IMR-90 (cell line): ENCODE results near the gene CLEC3B. TPM values are rescaled to one million over a fixed set of nuclear protein-coding genes. Genes with fewer than 3 reads are reported as not detected.

Source experiments
- ATAC-seq: fragments of 200-7000 bp; cut with Tn5 transposase; 2 replicates; pipeline ENCODE4 v1.9.1; 2020; ENCODE audit warnings: low read depth, mild to moderate bottlenecking, moderate library complexity
- BruUV-seq: library from RNA; stranded (reverse); fragments of 400-500 nt; replicated peaks from 2 replicates; lab custom pipeline; 2021; lab: Mats Ljungman, UMichigan
- CTCF ChIA-PET: fragments of 300-600 bp; formaldehyde crosslinking; extraction: SDS; loops from one replicate; lab custom pipeline; 2021; ENCODE audit warnings: antibody characterized with exemption; lab: Yijun Ruan, JAX
- POLR2A ChIA-PET: fragments of 300-600 bp; sonication (Branson Sonifier 250); formaldehyde crosslinking; loops from one replicate; lab custom pipeline; 2022; ENCODE audit warnings: antibody characterized with exemption; ENCODE audit not compliant: unreplicated experiment; lab: Charles Lee
- DNase-seq: peaks from one replicate; pipeline ENCODE4 v3.0.0; 2013
- H2AFZ ChIP-seq: replicated peaks from 2 replicates; pipeline ENCODE3; 2013; ENCODE audit warnings: low read length, mild to moderate bottlenecking; ENCODE audit not compliant: poor library complexity
- H2AK5ac ChIP-seq: 2 replicates; pipeline ENCODE4 v1.6.1; 2013; ENCODE audit warnings: low read depth, low read length, inconsistent platforms
- H2AK9ac ChIP-seq: replicated peaks from 2 replicates; pipeline ENCODE3; 2013; ENCODE audit warnings: mild to moderate bottlenecking, low read depth, low read length, moderate library complexity; ENCODE audit not compliant: poor library complexity
- H2BK120ac ChIP-seq: 2 replicates; pipeline ENCODE4 v1.6.1; 2013; ENCODE audit warnings: low read depth, low read length, inconsistent platforms
- H2BK15ac ChIP-seq: 3 replicates; pipeline ENCODE4 v1.6.1; 2013; ENCODE audit warnings: low read depth, low read length, inconsistent platforms
- H2BK20ac ChIP-seq: 2 replicates; pipeline ENCODE4 v1.6.1; 2013; ENCODE audit warnings: low read depth, mild to moderate bottlenecking, inconsistent platforms, low read length, moderate library complexity
- H2BK5ac ChIP-seq: 2 replicates; pipeline ENCODE4 v1.6.1; 2013; ENCODE audit warnings: mild to moderate bottlenecking, low read depth, low read length, inconsistent platforms; ENCODE audit not compliant: poor library complexity, severe bottlenecking
- H3K14ac ChIP-seq: replicated peaks from 2 replicates; pipeline ENCODE4 v1.6.1; 2013; ENCODE audit warnings: low read depth, low read length, inconsistent platforms
- H3K18ac ChIP-seq: 2 replicates; pipeline ENCODE4 v1.6.1; 2013; ENCODE audit warnings: low read depth, low read length, control low read depth
- H3K23ac ChIP-seq: 2 replicates; pipeline ENCODE4 v1.6.1; 2013; ENCODE audit warnings: low read depth, low read length, inconsistent platforms
- H3K27ac ChIP-seq: 2 replicates; pipeline ENCODE4 v1.5.1; 2013; ENCODE audit warnings: mild to moderate bottlenecking, control low read depth, low read length; ENCODE audit not compliant: insufficient read depth
- H3K27me3 ChIP-seq: 2 replicates; pipeline ENCODE4 v1.6.1; 2013; ENCODE audit warnings: low read length; ENCODE audit not compliant: control insufficient read depth, insufficient read depth
- H3K36me3 ChIP-seq: 2 replicates; pipeline ENCODE4 v1.6.1; 2013; ENCODE audit warnings: low read length, mixed read lengths; ENCODE audit not compliant: control insufficient read depth, insufficient read depth
- H3K4ac ChIP-seq: 2 replicates; pipeline ENCODE4 v1.6.1; 2013; ENCODE audit warnings: low read depth, low read length, inconsistent platforms
- H3K4me1 ChIP-seq: 2 replicates; pipeline ENCODE4 v1.6.1; 2013; ENCODE audit warnings: low read length, mixed read lengths; ENCODE audit not compliant: control insufficient read depth, insufficient read depth
- H3K4me2 ChIP-seq: 2 replicates; pipeline ENCODE4 v1.6.1; 2013; ENCODE audit warnings: low read depth, mild to moderate bottlenecking, control low read depth, low read length, moderate library complexity
- H3K4me3 ChIP-seq: 2 replicates; pipeline ENCODE4 v1.5.1; 2013; ENCODE audit warnings: low read depth, mild to moderate bottlenecking, control low read depth, low read length, moderate library complexity; ENCODE audit not compliant: insufficient read depth
- H3K56ac ChIP-seq: 2 replicates; pipeline ENCODE4 v1.6.1; 2013; ENCODE audit warnings: low read length, inconsistent platforms; ENCODE audit not compliant: insufficient read depth; ENCODE audit errors: extremely low read depth
- H3K79me1 ChIP-seq, 2 experiments: 2 replicates each; pipeline ENCODE4 v1.6.1; 2013; ENCODE audit warnings: low read length in 2 of 2, inconsistent platforms in 1 of 2, low read depth in 1 of 2
- H3K9ac ChIP-seq: 2 replicates; pipeline ENCODE4 v1.6.1; 2013; ENCODE audit warnings: low read depth, low read length, control low read depth
- H3K9me1 ChIP-seq: 2 replicates; pipeline ENCODE4 v1.6.1; 2013; ENCODE audit warnings: low read length, inconsistent platforms; ENCODE audit not compliant: insufficient read depth
- H3K9me3 ChIP-seq: 2 replicates; pipeline ENCODE4 v1.6.1; 2013; ENCODE audit warnings: low read length; ENCODE audit not compliant: control insufficient read depth, insufficient read depth
- H4K20me1 ChIP-seq: 2 replicates; pipeline ENCODE4 v1.6.1; 2013; ENCODE audit warnings: low read length, inconsistent platforms; ENCODE audit not compliant: insufficient read depth
- H4K5ac ChIP-seq: 2 replicates; pipeline ENCODE4 v1.6.1; 2013; ENCODE audit warnings: mild to moderate bottlenecking, low read depth, low read length, control low read depth
- H4K8ac ChIP-seq, 2 experiments: 2 replicates each; pipeline ENCODE4 v1.6.1; 2013; ENCODE audit warnings: low read depth in 2 of 2, low read length in 2 of 2, control low read depth in 1 of 2, inconsistent platforms in 1 of 2
- H4K91ac ChIP-seq: 2 replicates; pipeline ENCODE4 v1.6.1; 2013; ENCODE audit warnings: low read depth, low read length, inconsistent platforms; ENCODE audit not compliant: insufficient read depth
- CEBPB ChIP-seq: IDR thresholded peaks from 2 replicates; pipeline ENCODE4 v1.6.1; 2012; ENCODE audit warnings: low read depth, low read length, improper control_type of control experiment
- FOS ChIP-seq: fragments of 150-350 bp; IDR thresholded peaks from 2 replicates; pipeline ENCODE4 v1.6.1; 2016; ENCODE audit warnings: low read depth, low read length
- WGBS, 2 experiments: methylation state at CpG; one replicate each; pipeline versions ENCODE4 v1.1.5 to v1.1.7; 2013; ENCODE audit warnings: missing lambda C conversion rate in 2 of 2; ENCODE audit not compliant: insufficient read length in 1 of 2; ENCODE audit errors: extremely low coverage in 2 of 2; 5-methylcytosine and 5-hydroxymethylcytosine counted together
- dilution Hi-C: fragments of 300-500 bp; cut with HindIII; formaldehyde crosslinking; loops from one replicate; pipeline ENCODE4 v1.14.3; 2018; ENCODE audit warnings: low sequenced_read_pairs; ENCODE audit not compliant: unreplicated experiment
- in situ Hi-C: fragments of 300-500 bp; cut with MboI; formaldehyde crosslinking; loops from 3 replicates; pipeline ENCODE4 v1.14.3; 2019; ENCODE audit warnings: low sequenced_read_pairs, inconsistent platforms, mixed read lengths
- intact Hi-C: fragments of 100-400 bp; cut with micrococcal nuclease; formaldehyde crosslinking; loops from 2 replicates; pipeline ENCODE4 v1.10.0; 2022
- polyA plus RNA-seq, 3 experiments: library from polyadenylated mRNA; depleted of rRNA; stranded (reverse); fragments of >200 nt; gene quantifications; 2 replicates each; pipeline ENCODE4 v1.2.3, GENCODE V29; 2012; ENCODE audit warnings: low replicate concordance in 1 of 3
- total RNA-seq: library from RNA; depleted of rRNA; stranded (reverse); fragments of >200 nt; gene quantifications from 2 replicates; pipeline ENCODE4 v1.2.3, GENCODE V29; 2012

CLEC3B gene
- total and polyA plus RNA-seq, 2 of the 4 experiments (the other 2 are of a cell fraction) = 3.6 to 13.2 TPM

DNA sequence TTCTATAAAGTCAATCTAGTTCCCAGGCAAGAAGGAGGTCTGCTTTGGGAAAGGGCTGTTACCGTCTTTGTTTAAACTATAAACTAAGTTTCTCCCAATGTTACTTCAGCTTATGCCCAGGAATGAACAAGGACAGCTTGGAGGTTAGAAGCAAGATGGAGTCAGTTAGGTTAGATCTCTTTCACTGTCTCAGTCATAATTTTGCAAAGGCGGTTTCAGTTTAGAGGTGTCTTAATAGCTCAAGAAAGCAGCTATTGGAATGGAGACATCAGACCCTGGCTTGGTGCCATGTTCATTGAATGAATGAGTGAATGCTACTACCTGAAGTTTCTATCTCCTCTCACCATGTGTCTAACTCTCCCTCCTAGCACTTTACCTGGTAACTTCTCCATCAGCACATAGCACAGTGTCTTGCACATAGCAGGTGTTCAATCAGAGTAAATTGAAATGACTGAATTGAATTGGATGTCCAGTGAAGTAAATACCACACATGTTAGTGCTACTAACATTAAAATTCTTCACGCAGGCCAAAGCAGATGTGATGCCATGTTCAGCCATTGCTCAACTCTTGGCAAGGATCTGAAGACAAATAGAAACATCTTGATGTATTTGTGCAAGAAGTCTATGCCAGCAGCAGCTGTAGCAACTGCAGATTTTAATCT, 28.2 kb downstream of the CLEC3B start:
- Histone ChIP-seq H2AK9ac (no peak overlapping the region), H3K79me1 (peaks cover 4 to 22% of the 10 kb centered on the region in 2 experiments), H4K5ac (peak overlapping the region; percentile 91), H3K4me3 (no peak overlapping the region), H3K27ac (peak overlapping the region; percentile 84), H3K36me3 (no peaks in the 10 kb centered on the region), H3K4ac (peak overlapping the region; percentile 81), H3K9me1 (peaks cover 19% of the 10 kb centered on the region), H3K9ac (no peak overlapping the region), H3K18ac (peak overlapping the region; percentile 96), H3K14ac (peak overlapping the region; percentile 57), H4K91ac (peak overlapping the region; percentile 85), H2BK5ac (peak overlapping the region; percentile 99), H2AK5ac (peak overlapping the region; percentile 94), H3K27me3 (no peaks in the 10 kb centered on the region), H3K4me2 (peak overlapping the region; percentile 65; the same call in 1 of the 2 replicates), H2BK20ac (peak overlapping the region; percentile 89), H2BK15ac (peak overlapping the region; percentile 92), H3K23ac (peak overlapping the region; percentile 25; the same call in 1 of the 2 replicates), H3K9me3 (no peaks in the 10 kb centered on the region), H4K20me1 (no peaks in the 10 kb centered on the region), H3K4me1 (peaks cover 19% of the 10 kb centered on the region), H2AFZ (no peak overlapping the region), H4K8ac (peak overlapping the region; percentile 51 to 78), H3K56ac (peak overlapping the region; percentile 71), H2BK120ac (peak overlapping the region; percentile 99)
- WGBS, 2 experiments = no CpG with 5 or more reads among the region's 3 CpGs
- intact Hi-C loops (loop anchor here (2.0 kb wide), 1 partner anchor 170 kb away; no protein-coding TSS in a partner anchor), dilution Hi-C loops (no loop called here), in situ Hi-C loops (no loop called here)
- POLR2A ChIA-PET = no interaction called here
- BruUV-seq = no TSS peak
- DNase-seq (peak; percentile 85), ATAC-seq (peak; percentile 3; the same call in 1 of the 2 replicates)
- CTCF ChIA-PET = interaction anchor here (2.5 kb wide), 1 partner anchor 13 kb away, joined by 6 read pairs; no protein-coding TSS in a partner anchor
- no peak for TF ChIP-seq FOS
- peak; percentile 94 for TF ChIP-seq CEBPB
